ENCODE data around the gene MYO10.

GRCh38 chr5:16855898-16856297 is 80.2 kb downstream of the MYO10 start:
- no peak for TF ChIP-seq CTCF (IDR thresholded peaks at IDR 0.05; ENCODE audit: low read depth, low read length)
- TF ChIP-seq EZH2phosphoT487 (IDR thresholded peaks at IDR 0.05; ENCODE audit: low read depth): no peak

All from OCI-LY3 (cell line).